ENCODE results near the gene ACKR2. TPM values are rescaled to one million over a fixed set of nuclear protein-coding genes. Genes with fewer than 3 reads are reported as not detected.
A peak's percentile ranks its signal among the peaks of the same experiment; 100 is the strongest.

Gene ACKR2
- total and polyA plus RNA-seq, 2 experiments from 2014 or later, result 0.11 to 0.23 TPM

DNA sequence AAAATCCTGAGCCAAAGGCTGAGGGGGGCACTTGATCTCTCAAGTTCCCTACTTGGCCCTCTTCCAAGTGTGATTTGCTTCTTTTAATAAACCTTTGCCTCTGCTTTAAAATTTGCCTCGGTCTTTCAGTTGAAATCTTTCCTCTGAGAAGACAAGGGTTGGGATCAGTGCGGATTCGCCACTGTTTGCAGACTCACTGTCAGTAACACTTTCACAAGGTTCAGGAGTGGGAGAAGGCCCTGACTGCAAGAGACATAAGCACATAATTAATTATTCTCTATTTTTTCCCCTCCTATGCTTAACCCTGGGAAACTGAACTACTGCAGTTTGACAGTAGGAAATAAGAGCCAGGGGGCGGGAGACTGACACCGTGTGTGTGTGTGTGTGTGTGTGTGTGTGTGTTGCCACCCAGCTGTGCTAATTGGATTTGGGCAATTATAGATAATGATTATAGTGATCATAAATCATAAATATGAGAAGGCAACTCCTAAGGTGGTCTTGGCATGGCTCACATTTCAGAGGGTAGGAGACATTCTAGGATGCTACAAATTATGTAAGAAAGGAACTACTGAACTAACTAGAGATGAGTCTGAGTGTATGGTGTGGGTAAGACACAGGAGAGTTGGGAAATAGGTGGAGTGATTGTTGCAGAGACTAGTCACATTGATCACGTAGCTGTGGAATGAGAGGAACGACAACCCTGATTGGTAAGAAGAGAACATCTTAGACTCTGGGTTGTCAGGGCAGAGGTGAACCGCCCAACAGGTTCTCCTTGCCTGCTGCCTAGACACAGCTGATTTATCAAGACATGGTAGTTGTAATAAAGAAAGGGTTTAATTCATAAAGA is 91.2 kb downstream of the ACKR2 start:
- no peak overlapping the region for H2AFZ ChIP-seq
- in situ Hi-C loops (cut with MboI), result no loop called here
- no peaks in the 10 kb centered on the region for H3K9me3 ChIP-seq (ENCODE audit: low read depth)
- 65 to 69% methylated on average over 8 of the region's 8 CpGs for WGBS, 2 experiments (ENCODE audit: low coverage in 1 of 2, low lambda C conversion rate in 2 of 2, missing lambda C conversion rate in 2 of 2)
- H3K9me2 ChIP-seq (ENCODE audit: insufficient read depth), result no peaks in the 10 kb centered on the region
- no peak overlapping the region for H3K27ac ChIP-seq
- H3K4me1 ChIP-seq (ENCODE audit: insufficient read depth), result no peaks in the 10 kb centered on the region
- no peak overlapping the region for H3K4me3 ChIP-seq
- no peaks in the 10 kb centered on the region for H3K36me3 ChIP-seq (ENCODE audit: low read depth)
- no peak overlapping the region for H3K4me2 ChIP-seq (ENCODE audit: unreplicated experiment)
- TF ChIP-seq EZH2phosphoT487 (IDR thresholded peaks at IDR 0.05; ENCODE audit: insufficient read depth, low read depth), result no peak
- no peak for TF ChIP-seq EZH2 (IDR thresholded peaks at IDR 0.05; ENCODE audit: insufficient read depth, poor library complexity, severe bottlenecking)
- no peaks in the 10 kb centered on the region for H3F3A ChIP-seq (ENCODE audit: insufficient read depth)
- H3K79me2 ChIP-seq (ENCODE audit: insufficient read depth), result no peaks in the 10 kb centered on the region
- peaks cover 7% of the 10 kb centered on the region; the same call in 1 of the 2 replicates for H3K27me3 ChIP-seq (replicated peaks; ENCODE audit: insufficient read depth)
- H4K20me1 ChIP-seq (ENCODE audit: insufficient read depth), result no peaks in the 10 kb centered on the region
- peak; percentile 11 for DNase-seq
- H3K9ac ChIP-seq, result no peak overlapping the region

GRCh38 chr3:42901073-42901415 is 91.8 kb downstream of the ACKR2 start:
- Histone ChIP-seq H3F3A (ENCODE audit: insufficient read depth) (no peaks in the 10 kb centered on the region), H3K9me3 (ENCODE audit: low read depth) (no peaks in the 10 kb centered on the region), H3K4me1 (ENCODE audit: insufficient read depth) (no peaks in the 10 kb centered on the region), H3K27ac (no peak overlapping the region), H2AFZ (no peak overlapping the region), H3K79me2 (ENCODE audit: insufficient read depth) (no peaks in the 10 kb centered on the region), H3K4me3 (no peak overlapping the region), H3K27me3 (replicated peaks; ENCODE audit: insufficient read depth) (peaks cover under 1% of the 10 kb centered on the region; the same call in 1 of the 2 replicates), H3K4me2 (ENCODE audit: unreplicated experiment) (no peak overlapping the region), H3K9ac (no peak overlapping the region), H3K36me3 (ENCODE audit: low read depth) (no peaks in the 10 kb centered on the region), H4K20me1 (ENCODE audit: insufficient read depth) (no peaks in the 10 kb centered on the region), H3K9me2 (ENCODE audit: insufficient read depth) (no peaks in the 10 kb centered on the region)
- 63 to 65% methylated on average over 3 of the region's 3 CpGs for WGBS, 2 experiments (ENCODE audit: low coverage in 1 of 2, low lambda C conversion rate in 2 of 2, missing lambda C conversion rate in 2 of 2)
- in situ Hi-C loops (cut with MboI), result no loop called here
- no peak for TF ChIP-seq EZH2 (IDR thresholded peaks at IDR 0.05; ENCODE audit: insufficient read depth, poor library complexity, severe bottlenecking)
- DNase-seq, result no peak

GRCh38 chr3:42902257-42902656 is 93.0 kb downstream of the ACKR2 start:
- no peak overlapping the region for H2AFZ ChIP-seq
- no peak for DNase-seq
- no peaks in the 10 kb centered on the region for H3K9me2 ChIP-seq (ENCODE audit: insufficient read depth)
- no peaks in the 10 kb centered on the region for H3K9me3 ChIP-seq (ENCODE audit: low read depth)
- no peak overlapping the region for H3K4me2 ChIP-seq (ENCODE audit: unreplicated experiment)
- no peaks in the 10 kb centered on the region for H3K36me3 ChIP-seq (ENCODE audit: low read depth)
- no peaks in the 10 kb centered on the region; the same call in 1 of the 2 replicates for H3K4me1 ChIP-seq (ENCODE audit: insufficient read depth)
- H3K79me2 ChIP-seq (ENCODE audit: insufficient read depth), result no peaks in the 10 kb centered on the region
- no peaks in the 10 kb centered on the region; the same call in 1 of the 2 replicates for H3K27me3 ChIP-seq (replicated peaks; ENCODE audit: insufficient read depth)
- 73 to 82% methylated on average over 2 of the region's 2 CpGs for WGBS, 2 experiments (ENCODE audit: low coverage in 1 of 2, low lambda C conversion rate in 2 of 2, missing lambda C conversion rate in 2 of 2)
- in situ Hi-C loops (cut with MboI), result no loop called here
- TF ChIP-seq EZH2phosphoT487 (IDR thresholded peaks at IDR 0.05; ENCODE audit: insufficient read depth, low read depth) (no peak), EZH2 (IDR thresholded peaks at IDR 0.05; ENCODE audit: insufficient read depth, poor library complexity, severe bottlenecking) (no peak)
- H4K20me1 ChIP-seq (ENCODE audit: insufficient read depth), result no peaks in the 10 kb centered on the region
- H3K9ac ChIP-seq, result no peak overlapping the region
- H3F3A ChIP-seq (ENCODE audit: insufficient read depth), result no peaks in the 10 kb centered on the region; the same call in 1 of the 2 replicates
- H3K4me3 ChIP-seq, result no peak overlapping the region
- no peak overlapping the region for H3K27ac ChIP-seq

DNA sequence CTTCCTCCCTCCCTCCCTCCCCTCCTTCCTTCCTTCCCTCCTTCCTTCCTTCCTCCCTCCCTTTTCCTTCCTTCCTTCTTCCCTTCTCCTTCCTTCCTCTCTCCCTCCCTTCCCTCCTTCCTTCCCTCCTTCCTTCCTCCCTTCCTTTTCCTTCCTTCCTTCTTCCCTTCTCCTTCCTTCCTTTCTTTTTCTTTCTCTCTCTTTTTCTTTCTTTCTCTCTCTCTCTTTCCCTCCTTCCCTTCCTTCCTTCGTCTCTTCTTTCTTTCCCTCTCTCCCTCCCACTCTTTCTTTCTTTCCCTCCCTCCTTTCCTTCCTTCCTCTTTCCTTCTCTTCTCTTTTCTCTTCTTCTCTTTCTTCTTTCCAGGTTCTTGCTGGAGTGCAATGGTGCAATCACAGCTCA is 94.8 kb downstream of the ACKR2 start:
- Histone ChIP-seq H3K4me1 (ENCODE audit: insufficient read depth) (no peaks in the 10 kb centered on the region; the same call in 1 of the 2 replicates), H3K79me2 (ENCODE audit: insufficient read depth) (no peaks in the 10 kb centered on the region), H3K9me2 (ENCODE audit: insufficient read depth) (no peaks in the 10 kb centered on the region), H3K9me3 (ENCODE audit: low read depth) (no peaks in the 10 kb centered on the region), H3K27me3 (replicated peaks; ENCODE audit: insufficient read depth) (no peaks in the 10 kb centered on the region; the same call in 1 of the 2 replicates), H3K27ac (no peak overlapping the region), H2AFZ (no peak overlapping the region), H3F3A (ENCODE audit: insufficient read depth) (no peaks in the 10 kb centered on the region; the same call in 1 of the 2 replicates), H3K36me3 (ENCODE audit: low read depth) (no peaks in the 10 kb centered on the region), H3K4me2 (ENCODE audit: unreplicated experiment) (no peak overlapping the region), H3K4me3 (no peak overlapping the region), H4K20me1 (ENCODE audit: insufficient read depth) (no peaks in the 10 kb centered on the region), H3K9ac (no peak overlapping the region)
- TF ChIP-seq EZH2 (IDR thresholded peaks at IDR 0.05; ENCODE audit: insufficient read depth, poor library complexity, severe bottlenecking), result no peak
- no peak for TF ChIP-seq EZH2phosphoT487 (IDR thresholded peaks at IDR 0.05; ENCODE audit: insufficient read depth, low read depth)
- in situ Hi-C loops (cut with MboI), result no loop called here
- no peak for DNase-seq
- 63 to 88% methylated on average over 1 of the region's 1 CpG for WGBS, 2 experiments (ENCODE audit: low coverage in 1 of 2, low lambda C conversion rate in 2 of 2, missing lambda C conversion rate in 2 of 2)
